Measurements from ENCODE around the gene OR4D9. TPM values are rescaled to one million over a fixed set of nuclear protein-coding genes. Genes with fewer than 3 reads are reported as not detected.
"Not testable (repeated sequence)": the region's sequence is repeated elsewhere in the genome, so short reads cannot be mapped to it uniquely, and the experiment has no call there.

Gene OR4D9
- total RNA-seq, 1 experiment from 2014 or later = not detected

- no peak for TF ChIP-seq ZBTB21 (CRISPR knock-in tag; IDR thresholded peaks at IDR 0.05; ENCODE audit: borderline replicate concordance)
- no peak for ATAC-seq
- Mint-ChIP-seq H3K4me1 (peaks cover 9% of the 10 kb centered on the region), H3K27me3 (ENCODE audit: low read depth) (no peaks in the 10 kb centered on the region; the same call in 1 of the 2 replicates), H3K4me3 (no peak overlapping the region), H3K27ac (no peak overlapping the region), H3K9me3 (no peaks in the 10 kb centered on the region), H3K36me3 (no peaks in the 10 kb centered on the region)
- ChIA-PET POLR2A (no interaction called here), CTCF (no interaction called here)
- no peak for DNase-seq (ENCODE audit: low spot score)
Measured at GRCh38 chr11:59542142-59542810, 30.9 kb downstream of the OR4D9 start.

DNA sequence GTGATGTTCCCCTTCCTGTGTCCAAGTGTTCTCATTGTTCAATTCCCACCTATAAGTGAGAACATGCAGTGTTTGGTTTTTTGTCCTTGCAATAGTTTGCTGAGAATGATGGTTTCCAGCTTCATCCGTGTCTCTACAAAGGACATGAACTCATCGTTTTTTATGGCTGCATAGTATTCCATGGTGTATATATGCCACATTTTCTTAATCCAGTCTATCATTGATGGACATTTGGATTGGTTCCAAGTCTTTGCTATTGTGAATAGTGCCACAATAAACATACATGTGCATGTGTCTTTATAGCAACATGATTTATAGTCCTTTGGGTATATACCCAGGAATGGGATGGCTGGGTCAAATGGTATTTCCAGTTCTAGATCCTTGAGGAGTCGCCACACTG, 32.4 kb downstream of the OR4D9 start:
- H3K4me1 Mint-ChIP-seq = peaks cover 20% of the 10 kb centered on the region
- H3K4me3 Mint-ChIP-seq; H3K27me3 Mint-ChIP-seq (ENCODE audit: low read depth); POLR2A ChIA-PET; CTCF ChIA-PET; DNase-seq (ENCODE audit: low spot score); ATAC-seq; H3K27ac Mint-ChIP-seq; H3K36me3 Mint-ChIP-seq; H3K9me3 Mint-ChIP-seq: not testable (repeated sequence)

- Mint-ChIP-seq H3K4me3 (no peak overlapping the region), H3K9me3 (no peaks in the 10 kb centered on the region), H3K27ac (no peak overlapping the region), H3K36me3 (no peaks in the 10 kb centered on the region), H3K4me1 (peaks cover 22% of the 10 kb centered on the region), H3K27me3 (ENCODE audit: low read depth) (no peaks in the 10 kb centered on the region; the same call in 1 of the 2 replicates)
- TF ChIP-seq NFYB (CRISPR knock-in tag; conservative IDR thresholded peaks at IDR 0.05; ENCODE audit: low read depth) (no peak), JUN (CRISPR knock-in tag; IDR thresholded peaks at IDR 0.05) (no peak), IRF2 (CRISPR knock-in tag; IDR thresholded peaks at IDR 0.05; ENCODE audit: borderline replicate concordance, low read depth) (no peak), TCF7 (CRISPR knock-in tag; IDR thresholded peaks at IDR 0.05; ENCODE audit: low read depth) (no peak), NR2C2 (CRISPR knock-in tag; IDR thresholded peaks at IDR 0.05) (no peak), PRRX2 (CRISPR knock-in tag; IDR thresholded peaks at IDR 0.05) (no peak)
- DNase-seq (ENCODE audit: low spot score) = no peak
- no peak for ATAC-seq
- ChIA-PET CTCF (no interaction called here), POLR2A (no interaction called here)
Measured at GRCh38 chr11:59544869-59545178, 33.5 kb downstream of the OR4D9 start.

DNA sequence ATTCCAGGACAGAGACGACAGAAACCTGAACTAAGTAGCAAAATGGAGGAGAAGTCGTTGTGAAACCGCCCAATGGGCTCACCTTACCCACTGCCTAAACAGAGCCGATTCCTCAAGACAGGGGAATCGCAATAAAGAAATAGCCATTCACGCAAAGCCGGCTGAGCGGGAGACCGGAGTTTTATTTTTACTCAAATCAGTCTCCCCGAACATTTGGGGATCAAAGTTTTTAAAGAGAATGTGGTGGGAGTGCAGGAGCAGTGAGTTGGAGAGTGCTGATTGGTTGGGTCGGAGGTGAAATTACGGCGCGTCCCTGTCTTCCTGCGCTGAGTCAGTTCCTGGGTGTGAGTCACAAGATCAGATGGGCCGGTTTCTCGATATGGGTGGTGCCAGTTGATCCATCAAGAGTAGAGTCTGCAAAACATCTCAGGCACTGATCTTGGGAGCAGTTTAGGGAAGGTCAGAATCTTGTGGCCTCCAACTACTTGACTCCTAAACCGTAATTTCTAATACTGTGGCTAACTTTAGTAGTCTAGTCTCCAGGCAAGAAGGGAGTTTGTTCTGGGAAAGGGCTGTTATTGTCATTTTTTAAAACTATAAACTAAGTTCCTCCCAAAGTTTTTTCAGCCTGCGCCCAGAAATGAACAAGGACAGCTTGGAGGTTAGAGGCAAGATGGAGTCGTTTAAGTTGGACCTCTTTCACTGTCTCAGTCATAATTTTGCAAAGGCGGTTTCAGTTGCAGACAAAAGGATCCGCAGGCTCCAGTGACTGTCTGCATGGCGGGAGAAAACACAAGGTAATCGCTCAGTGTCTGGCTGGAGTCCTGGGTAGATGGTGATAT, 34.1 kb downstream of the OR4D9 start:
- no peaks in the 10 kb centered on the region for H3K36me3 Mint-ChIP-seq
- no peak for DNase-seq (ENCODE audit: low spot score)
- no peak for ATAC-seq
- CTCF ChIA-PET = no interaction called here
- POLR2A ChIA-PET = no interaction called here
- H3K27ac Mint-ChIP-seq = no peak overlapping the region
- H3K9me3 Mint-ChIP-seq = no peaks in the 10 kb centered on the region
- H3K4me1 Mint-ChIP-seq = peaks cover 22% of the 10 kb centered on the region
- TF ChIP-seq CBFB (CRISPR knock-in tag; IDR thresholded peaks at IDR 0.05; ENCODE audit: low read depth) = no peak
- TF ChIP-seq, protein P1, sequence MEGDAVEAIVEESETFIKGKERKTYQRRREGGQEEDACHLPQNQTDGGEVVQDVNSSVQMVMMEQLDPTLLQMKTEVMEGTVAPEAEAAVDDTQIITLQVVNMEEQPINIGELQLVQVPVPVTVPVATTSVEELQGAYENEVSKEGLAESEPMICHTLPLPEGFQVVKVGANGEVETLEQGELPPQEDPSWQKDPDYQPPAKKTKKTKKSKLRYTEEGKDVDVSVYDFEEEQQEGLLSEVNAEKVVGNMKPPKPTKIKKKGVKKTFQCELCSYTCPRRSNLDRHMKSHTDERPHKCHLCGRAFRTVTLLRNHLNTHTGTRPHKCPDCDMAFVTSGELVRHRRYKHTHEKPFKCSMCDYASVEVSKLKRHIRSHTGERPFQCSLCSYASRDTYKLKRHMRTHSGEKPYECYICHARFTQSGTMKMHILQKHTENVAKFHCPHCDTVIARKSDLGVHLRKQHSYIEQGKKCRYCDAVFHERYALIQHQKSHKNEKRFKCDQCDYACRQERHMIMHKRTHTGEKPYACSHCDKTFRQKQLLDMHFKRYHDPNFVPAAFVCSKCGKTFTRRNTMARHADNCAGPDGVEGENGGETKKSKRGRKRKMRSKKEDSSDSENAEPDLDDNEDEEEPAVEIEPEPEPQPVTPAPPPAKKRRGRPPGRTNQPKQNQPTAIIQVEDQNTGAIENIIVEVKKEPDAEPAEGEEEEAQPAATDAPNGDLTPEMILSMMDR (IDR thresholded peaks at IDR 0.05) = no peak
- TF ChIP-seq SOX15 (CRISPR knock-in tag; IDR thresholded peaks at IDR 0.05) = no peak
- H3K4me3 Mint-ChIP-seq = no peak overlapping the region
- H3K27me3 Mint-ChIP-seq (ENCODE audit: low read depth) = no peaks in the 10 kb centered on the region

GRCh38 chr11:59547605-59548308, 36.4 kb downstream of the OR4D9 start:
- POLR2A ChIA-PET = interaction anchor here (0.6 to 1.4 kb wide), 2 partner anchors 17 to 121 kb away, joined by 4 to 5 read pairs; partner anchors contain the start of gene PATL1
- H3K27me3 Mint-ChIP-seq (ENCODE audit: low read depth); ATAC-seq; DNase-seq (ENCODE audit: low spot score); H3K36me3 Mint-ChIP-seq; H3K9me3 Mint-ChIP-seq: not testable (repeated sequence)
- Mint-ChIP-seq H3K4me3 (peak overlapping the region; percentile 47), H3K4me1 (peaks cover 24% of the 10 kb centered on the region), H3K27ac (peak overlapping the region; percentile 59; the same call in 1 of the 2 replicates)
- CTCF ChIA-PET = interaction anchor here (1.4 to 2.8 kb wide), 2 partner anchors 11 kb away, joined by 7 to 28 read pairs; no protein-coding TSS in a partner anchor
